22Rv1 (cell line): ENCODE data around the gene UBE4B.

Experiments
- ZFX ChIP-seq: fragments of 450-650 bp; IDR thresholded peaks from 2 replicates; pipeline ENCODE4 v1.6.1; 2017; ENCODE audit warnings: antibody characterized with exemption, borderline replicate concordance
- TF ChIP-seq, protein P1 (sequence below): fragments of 450-650 bp; IDR thresholded peaks from 2 replicates; pipeline ENCODE4 v1.5.1; 2017; ENCODE audit warnings: mild to moderate bottlenecking

DNA sequence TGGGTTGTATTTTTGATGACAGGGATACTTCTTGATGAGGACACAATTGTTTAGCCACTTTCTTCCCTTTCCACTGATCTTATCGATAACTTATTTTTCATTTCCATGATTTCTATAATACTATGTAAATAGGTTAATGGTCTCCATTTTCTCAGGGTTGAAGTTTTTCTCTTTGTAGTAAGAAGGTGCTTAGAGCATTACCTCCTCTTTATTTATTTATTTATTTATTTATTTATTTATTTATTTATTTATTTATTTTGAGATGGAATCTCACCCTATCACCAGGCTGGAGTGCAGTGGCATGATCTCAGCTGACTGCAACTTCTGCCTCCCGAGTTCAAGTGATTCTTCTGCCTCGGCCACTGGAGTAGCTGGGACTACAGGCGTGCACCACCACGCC is 70.4 kb downstream of the UBE4B start:
- TF ChIP-seq, protein P1, sequence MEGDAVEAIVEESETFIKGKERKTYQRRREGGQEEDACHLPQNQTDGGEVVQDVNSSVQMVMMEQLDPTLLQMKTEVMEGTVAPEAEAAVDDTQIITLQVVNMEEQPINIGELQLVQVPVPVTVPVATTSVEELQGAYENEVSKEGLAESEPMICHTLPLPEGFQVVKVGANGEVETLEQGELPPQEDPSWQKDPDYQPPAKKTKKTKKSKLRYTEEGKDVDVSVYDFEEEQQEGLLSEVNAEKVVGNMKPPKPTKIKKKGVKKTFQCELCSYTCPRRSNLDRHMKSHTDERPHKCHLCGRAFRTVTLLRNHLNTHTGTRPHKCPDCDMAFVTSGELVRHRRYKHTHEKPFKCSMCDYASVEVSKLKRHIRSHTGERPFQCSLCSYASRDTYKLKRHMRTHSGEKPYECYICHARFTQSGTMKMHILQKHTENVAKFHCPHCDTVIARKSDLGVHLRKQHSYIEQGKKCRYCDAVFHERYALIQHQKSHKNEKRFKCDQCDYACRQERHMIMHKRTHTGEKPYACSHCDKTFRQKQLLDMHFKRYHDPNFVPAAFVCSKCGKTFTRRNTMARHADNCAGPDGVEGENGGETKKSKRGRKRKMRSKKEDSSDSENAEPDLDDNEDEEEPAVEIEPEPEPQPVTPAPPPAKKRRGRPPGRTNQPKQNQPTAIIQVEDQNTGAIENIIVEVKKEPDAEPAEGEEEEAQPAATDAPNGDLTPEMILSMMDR: no peak
- TF ChIP-seq ZFX: no peak
